ENCODE results near the gene TBPL1. TPM values are rescaled to one million over a fixed set of nuclear protein-coding genes. Genes with fewer than 3 reads are reported as not detected.

The TBPL1 gene
- total and polyA plus RNA-seq, 2 experiments from 2014 or later, result 14.7 to 32.1 TPM

GRCh38 chr6:133955582-133956415 is 2.8 kb downstream of the TBPL1 start:
- TF ChIP-seq, protein P1, sequence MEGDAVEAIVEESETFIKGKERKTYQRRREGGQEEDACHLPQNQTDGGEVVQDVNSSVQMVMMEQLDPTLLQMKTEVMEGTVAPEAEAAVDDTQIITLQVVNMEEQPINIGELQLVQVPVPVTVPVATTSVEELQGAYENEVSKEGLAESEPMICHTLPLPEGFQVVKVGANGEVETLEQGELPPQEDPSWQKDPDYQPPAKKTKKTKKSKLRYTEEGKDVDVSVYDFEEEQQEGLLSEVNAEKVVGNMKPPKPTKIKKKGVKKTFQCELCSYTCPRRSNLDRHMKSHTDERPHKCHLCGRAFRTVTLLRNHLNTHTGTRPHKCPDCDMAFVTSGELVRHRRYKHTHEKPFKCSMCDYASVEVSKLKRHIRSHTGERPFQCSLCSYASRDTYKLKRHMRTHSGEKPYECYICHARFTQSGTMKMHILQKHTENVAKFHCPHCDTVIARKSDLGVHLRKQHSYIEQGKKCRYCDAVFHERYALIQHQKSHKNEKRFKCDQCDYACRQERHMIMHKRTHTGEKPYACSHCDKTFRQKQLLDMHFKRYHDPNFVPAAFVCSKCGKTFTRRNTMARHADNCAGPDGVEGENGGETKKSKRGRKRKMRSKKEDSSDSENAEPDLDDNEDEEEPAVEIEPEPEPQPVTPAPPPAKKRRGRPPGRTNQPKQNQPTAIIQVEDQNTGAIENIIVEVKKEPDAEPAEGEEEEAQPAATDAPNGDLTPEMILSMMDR (IDR thresholded peaks at IDR 0.05; ENCODE audit: low read depth, low read length), result no peak
- DNase-seq (ENCODE audit: low read depth in 1 of 2, low spot score in 1 of 2), result no peak
- no peak overlapping the region for H3K4me3 ChIP-seq
- no peak overlapping the region for H3K27ac ChIP-seq
- no peaks in the 10 kb centered on the region for H3K9me3 ChIP-seq (ENCODE audit: low read depth)
- no peaks in the 10 kb centered on the region for H3K4me1 ChIP-seq (ENCODE audit: low read depth)
- no peaks in the 10 kb centered on the region for H3K27me3 ChIP-seq
- H3K36me3 ChIP-seq, result no peaks in the 10 kb centered on the region

DNA sequence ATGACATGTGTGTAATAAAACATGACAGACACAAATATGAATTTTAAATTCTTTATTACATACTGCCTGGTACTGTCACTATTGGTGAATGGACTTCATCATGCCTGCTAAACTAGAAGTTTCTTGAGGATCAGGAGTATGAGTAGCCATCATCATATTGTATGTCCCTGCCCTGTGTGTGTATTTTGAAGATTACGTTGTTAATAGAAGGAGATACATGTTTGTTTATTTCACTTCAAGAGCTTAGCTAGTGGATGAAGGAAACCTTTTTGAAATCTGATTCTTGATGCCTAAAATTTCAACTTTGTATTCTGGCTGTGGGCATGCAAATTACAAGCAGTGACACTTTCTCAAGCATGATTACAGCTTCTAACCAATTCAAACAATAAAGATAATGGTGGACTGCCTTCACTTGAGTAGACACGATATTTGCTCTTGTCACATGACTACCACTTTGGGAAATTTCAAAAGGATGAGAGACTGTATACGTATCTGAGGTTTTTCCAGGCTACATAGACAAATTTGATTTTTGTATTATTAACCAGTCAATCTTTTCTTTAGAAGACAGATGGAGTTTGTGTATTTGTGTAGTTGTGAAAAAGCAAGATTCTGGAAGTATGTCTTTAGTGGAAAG is 3.5 kb downstream of the TBPL1 start:
- Histone ChIP-seq H3K4me1 (ENCODE audit: low read depth) (no peaks in the 10 kb centered on the region), H3K4me3 (no peak overlapping the region), H3K27ac (no peak overlapping the region), H3K36me3 (no peaks in the 10 kb centered on the region), H3K9me3 (ENCODE audit: low read depth) (no peaks in the 10 kb centered on the region), H3K27me3 (no peaks in the 10 kb centered on the region)
- DNase-seq (ENCODE audit: low read depth in 1 of 2, low spot score in 1 of 2), result no peak
- TF ChIP-seq, protein P1 (IDR thresholded peaks at IDR 0.05; ENCODE audit: low read depth, low read length), result no peak

DNA sequence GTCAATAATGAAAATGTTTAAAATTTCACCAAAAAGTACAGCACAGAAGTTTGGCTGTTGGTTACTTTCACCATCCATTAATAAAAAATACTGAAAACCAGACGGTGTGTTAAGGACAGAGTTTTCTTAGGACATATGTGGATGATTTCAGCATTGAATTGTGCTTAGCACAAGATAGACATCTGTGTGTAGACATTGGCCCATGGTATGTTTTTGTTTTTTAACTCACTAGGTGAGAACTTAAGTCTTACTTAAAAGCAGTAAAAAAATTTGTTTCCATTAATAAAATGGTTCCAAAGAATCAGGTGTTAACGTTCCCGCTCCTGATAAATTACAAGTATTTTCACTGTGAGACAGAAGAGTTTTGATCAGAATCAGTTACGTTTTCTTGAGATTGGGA is 4.2 kb downstream of the TBPL1 start:
- TF ChIP-seq, protein P1 (IDR thresholded peaks at IDR 0.05; ENCODE audit: low read depth, low read length), result no peak
- H3K9me3 ChIP-seq (ENCODE audit: low read depth), result no peaks in the 10 kb centered on the region
- no peak overlapping the region for H3K4me3 ChIP-seq
- DNase-seq (ENCODE audit: low read depth in 1 of 2, low spot score in 1 of 2), result no peak
- H3K36me3 ChIP-seq, result no peaks in the 10 kb centered on the region
- H3K27ac ChIP-seq, result no peak overlapping the region
- no peaks in the 10 kb centered on the region for H3K4me1 ChIP-seq (ENCODE audit: low read depth)
- H3K27me3 ChIP-seq, result no peaks in the 10 kb centered on the region

DNA sequence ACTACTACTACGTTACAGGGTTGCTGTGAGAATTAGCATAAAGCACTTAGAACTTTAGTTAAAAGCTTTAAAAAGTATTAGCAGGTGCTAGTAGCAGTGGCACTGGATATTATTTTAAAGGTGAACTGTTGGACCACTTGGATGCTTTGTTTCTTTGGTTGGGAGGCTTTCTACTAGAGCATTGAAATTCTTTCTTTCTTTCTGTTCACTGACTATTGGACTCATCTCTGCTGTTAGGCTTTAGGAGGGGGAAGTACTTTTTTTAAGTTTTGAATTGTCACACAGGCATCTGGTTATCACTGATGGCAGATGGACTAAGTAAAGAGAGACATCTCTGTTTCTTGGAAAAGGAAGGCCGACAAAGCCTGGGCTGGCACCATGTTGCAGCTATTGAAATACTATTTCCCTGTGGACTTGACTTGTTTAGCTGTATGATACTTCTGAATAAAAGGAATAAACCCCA is 4.8 kb downstream of the TBPL1 start:
- Histone ChIP-seq H3K27me3 (no peaks in the 10 kb centered on the region), H3K9me3 (ENCODE audit: low read depth) (no peaks in the 10 kb centered on the region), H3K27ac (no peak overlapping the region), H3K36me3 (no peaks in the 10 kb centered on the region), H3K4me3 (no peak overlapping the region), H3K4me1 (ENCODE audit: low read depth) (no peaks in the 10 kb centered on the region)
- no peak for DNase-seq (ENCODE audit: low read depth in 1 of 2, low spot score in 1 of 2)
- TF ChIP-seq, protein P1 (IDR thresholded peaks at IDR 0.05; ENCODE audit: low read depth, low read length), result no peak

DNA sequence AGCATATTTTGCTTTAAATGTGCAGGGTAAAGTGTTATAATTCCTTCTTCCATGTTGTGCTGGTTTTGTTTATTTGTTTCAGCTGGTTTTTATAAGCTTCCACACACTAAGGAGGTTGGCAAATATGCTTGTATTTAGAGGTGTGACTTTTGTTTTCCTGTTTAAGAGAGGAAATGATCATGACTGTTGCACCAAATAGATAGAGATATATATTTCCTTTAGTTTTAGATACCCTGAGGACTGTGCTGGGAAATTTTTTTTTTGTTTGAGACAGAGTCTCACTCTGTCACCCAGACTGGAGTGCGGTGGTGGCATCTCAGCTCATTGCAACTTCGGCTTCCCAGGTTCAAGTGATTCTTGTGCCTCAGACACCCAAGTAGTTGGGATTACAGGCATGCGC is 5.8 kb downstream of the TBPL1 start:
- Histone ChIP-seq H3K4me3 (no peak overlapping the region), H3K27ac (no peak overlapping the region), H3K9me3 (ENCODE audit: low read depth) (no peaks in the 10 kb centered on the region), H3K36me3 (no peaks in the 10 kb centered on the region), H3K4me1 (ENCODE audit: low read depth) (no peaks in the 10 kb centered on the region), H3K27me3 (no peaks in the 10 kb centered on the region)
- TF ChIP-seq, protein P1 (IDR thresholded peaks at IDR 0.05; ENCODE audit: low read depth, low read length), result no peak
- DNase-seq (ENCODE audit: low read depth in 1 of 2, low spot score in 1 of 2), result no peak

Measured in cardiac muscle cell (in vitro differentiated cells and primary cell).